Gastroesophageal sphincter (tissue), 4 donors: Measurements from ENCODE around the gene HS3ST3B1. TPM values are rescaled to one million over a fixed set of nuclear protein-coding genes. Genes with fewer than 3 reads are reported as not detected.

Experiments
- ATAC-seq: fragments of 150-250 bp; one replicate; pipeline ENCODE4 v1.9.1; 2016; ENCODE audit warnings: mild to moderate bottlenecking, moderate library complexity
- H3K27ac ChIP-seq, 4 donors: fragments of 200-600 bp; sonication (generic) in 3 of 4; 1 replicate in 3 of 4; 2 replicates in 1 of 4; pipeline ENCODE4 v1.5.1; 2016 to 2019
- H3K27me3 ChIP-seq: fragments of 200-600 bp; sonication (generic); one replicate; pipeline ENCODE4 v1.5.1; 2019
- H3K36me3 ChIP-seq, 2 donors: fragments of 200-600 bp; sonication (generic); one replicate each; pipeline ENCODE4 v1.5.1; 2019; ENCODE audit warnings: control low read depth in 1 of 2
- H3K4me1 ChIP-seq, 3 donors: fragments of 200-600 bp; sonication (generic); 1 replicate in 2 of 3; 2 replicates in 1 of 3; pipeline ENCODE4 v1.5.1; 2016 to 2019; ENCODE audit warnings: control low read depth in 2 of 3
- H3K4me3 ChIP-seq, 2 donors: fragments of 200-600 bp; sonication (generic); one replicate each; pipeline ENCODE4 v1.5.1; 2019; ENCODE audit warnings: mild to moderate bottlenecking in 1 of 2, moderate library complexity in 1 of 2
- H3K9me3 ChIP-seq, 3 donors: fragments of 200-600 bp; sonication (generic); one replicate each; pipeline ENCODE4 v1.5.1; 2017 to 2019; ENCODE audit warnings: control low read depth in 2 of 3
- CTCF ChIP-seq, 4 experiments: fragments of 200-600 bp in 2 of 4; fragments of 450-650 bp in 2 of 4; sonication (generic) in 1 of 4; IDR thresholded peaks; one replicate each; pipeline ENCODE4 v1.5.1; 2017 to 2019; ENCODE audit warnings: antibody characterized with exemption in 4 of 4, mild to moderate bottlenecking in 2 of 4, moderate library complexity in 2 of 4
- EP300 ChIP-seq: sonication (generic); formaldehyde crosslinking; IDR thresholded peaks from one replicate; pipeline ENCODE4 v1.6.1; 2017; ENCODE audit warnings: antibody characterized with exemption, mild to moderate bottlenecking
- POLR2A ChIP-seq, 2 donors: fragments of 450-650 bp; IDR thresholded peaks; one replicate each; pipeline ENCODE4 v1.6.1; 2017; ENCODE audit warnings: antibody characterized with exemption in 2 of 2, mild to moderate bottlenecking in 2 of 2, moderate library complexity in 1 of 2
- POLR2AphosphoS5 ChIP-seq: sonication (generic); formaldehyde crosslinking; IDR thresholded peaks from one replicate; pipeline ENCODE4 v1.6.1; 2017; ENCODE audit warnings: antibody characterized with exemption
- WGBS, 2 donors: methylation state at CpG; one replicate each; pipeline ENCODE4 v1.1.5; 2018; ENCODE audit warnings: low coverage in 1 of 2; 5-methylcytosine and 5-hydroxymethylcytosine counted together
- total RNA-seq, 4 donors: library from RNA; depleted of rRNA; stranded (reverse); fragments of >200 nt; gene quantifications; one replicate each; pipeline ENCODE4 v1.1.0, GENCODE V29; 2016

HS3ST3B1 gene
- total RNA-seq, 4 donors from 2014 or later: 2.6 to 4.2 (median 3.1) TPM

- no peak overlapping the region for H3K27ac ChIP-seq
- no peaks in the 10 kb centered on the region for H3K9me3 ChIP-seq
- peaks cover 0 to 6% (median 0%) of the 10 kb centered on the region in 3 donors for H3K4me1 ChIP-seq
- no peaks in the 10 kb centered on the region for H3K36me3 ChIP-seq
- ATAC-seq: no peak
- WGBS, 2 donors: 44 to 65% methylated on average over 1 to 5 of the region's 5 CpGs
- TF ChIP-seq POLR2AphosphoS5: no peak
- no peak for TF ChIP-seq POLR2A (IDR thresholded peaks at IDR 0.05)
- TF ChIP-seq CTCF (IDR thresholded peaks at IDR 0.05): no peak
- no peak for TF ChIP-seq EP300
- H3K4me3 ChIP-seq: no peak overlapping the region
- H3K27me3 ChIP-seq: no peaks in the 10 kb centered on the region
Observed at GRCh38 chr17:14329900-14330491, 29.1 kb downstream of the HS3ST3B1 start.

GRCh38 chr17:14330492-14330962, 29.6 kb downstream of the HS3ST3B1 start:
- WGBS, 2 donors: 10 to 22% methylated on average over 4 to 7 of the region's 8 CpGs
- peaks cover 0 to 6% (median 0%) of the 10 kb centered on the region in 3 donors for H3K4me1 ChIP-seq
- ATAC-seq: no peak
- no peaks in the 10 kb centered on the region for H3K27me3 ChIP-seq
- H3K4me3 ChIP-seq: no peak overlapping the region
- no peak for TF ChIP-seq POLR2A (IDR thresholded peaks at IDR 0.05)
- TF ChIP-seq CTCF (IDR thresholded peaks at IDR 0.05): no peak
- TF ChIP-seq EP300: no peak
- no peak for TF ChIP-seq POLR2AphosphoS5
- H3K36me3 ChIP-seq: no peaks in the 10 kb centered on the region
- H3K27ac ChIP-seq: no peak overlapping the region
- H3K9me3 ChIP-seq: no peaks in the 10 kb centered on the region

- Histone ChIP-seq H3K36me3 (no peaks in the 10 kb centered on the region), H3K27me3 (no peaks in the 10 kb centered on the region), H3K4me3 (no peak overlapping the region), H3K9me3 (no peaks in the 10 kb centered on the region), H3K27ac (no peak overlapping the region), H3K4me1 (peaks cover 0 to 6% (median 0%) of the 10 kb centered on the region in 3 donors)
- WGBS, 2 donors: 82% methylated on average over 4 to 6 of the region's 10 CpGs
- TF ChIP-seq EP300: no peak
- TF ChIP-seq POLR2A (IDR thresholded peaks at IDR 0.05): no peak
- TF ChIP-seq CTCF (IDR thresholded peaks at IDR 0.05): no peak
- no peak for TF ChIP-seq POLR2AphosphoS5
- ATAC-seq: no peak
Observed at GRCh38 chr17:14331225-14331981, 30.5 kb downstream of the HS3ST3B1 start.

GRCh38 chr17:14331982-14332298, 31.1 kb downstream of the HS3ST3B1 start:
- ATAC-seq: no peak
- no peak for TF ChIP-seq EP300
- TF ChIP-seq CTCF (IDR thresholded peaks at IDR 0.05): no peak
- TF ChIP-seq POLR2AphosphoS5: no peak
- no peak for TF ChIP-seq POLR2A (IDR thresholded peaks at IDR 0.05)
- Histone ChIP-seq H3K27ac (no peak overlapping the region), H3K27me3 (no peaks in the 10 kb centered on the region), H3K36me3 (no peaks in the 10 kb centered on the region), H3K4me3 (no peak overlapping the region), H3K9me3 (no peaks in the 10 kb centered on the region), H3K4me1 (peaks cover 0 to 6% (median 0%) of the 10 kb centered on the region in 3 donors)
- 74 to 91% methylated on average over 3 of the region's 3 CpGs for WGBS, 2 donors

- no peaks in the 10 kb centered on the region for H3K27me3 ChIP-seq
- H3K27ac ChIP-seq: no peak overlapping the region
- H3K4me1 ChIP-seq: peaks cover 0 to 6% (median 0%) of the 10 kb centered on the region in 3 donors
- no peaks in the 10 kb centered on the region for H3K9me3 ChIP-seq
- ATAC-seq: no peak
- H3K4me3 ChIP-seq: no peak overlapping the region
- H3K36me3 ChIP-seq: no peaks in the 10 kb centered on the region
- WGBS, 2 donors: 82 to 90% methylated on average over 3 to 10 of the region's 10 CpGs
- TF ChIP-seq POLR2AphosphoS5: no peak
Observed at GRCh38 chr17:14332331-14332730, 31.4 kb downstream of the HS3ST3B1 start.
